Natural killer cell (primary cell): Measurements from ENCODE around the gene UBE2C. TPM values are rescaled to one million over a fixed set of nuclear protein-coding genes. Genes with fewer than 3 reads are reported as not detected.

Experiments used
- ATAC-seq, 3 donors: fragments of 150-1000 bp in 2 of 3; fragments of 200-7000 bp in 1 of 3; cut with Tn5 transposase; 1 replicate in 1 of 3; 2 replicates in 2 of 3; pipeline ENCODE4 v1.10.0; 2021; ENCODE audit warnings: mild to moderate bottlenecking in 2 of 3, moderate library complexity in 2 of 3
- DNase-seq, 2 donors: peaks; one replicate each; pipeline versions ENCODE4 v3.0.0 to v3.0.0-alpha.2; 2013 to 2021; ENCODE audit warnings: mixed read lengths in 1 of 2
- H3K27ac ChIP-seq: one replicate; pipeline ENCODE4 v1.5.1; 2013; ENCODE audit warnings: mild to moderate bottlenecking, low read length
- H3K27me3 ChIP-seq: one replicate; pipeline ENCODE4 v1.6.1; 2013; ENCODE audit warnings: low read length; ENCODE audit not compliant: control insufficient read depth, insufficient read depth
- H3K36me3 ChIP-seq: one replicate; pipeline ENCODE4 v1.6.1; 2013; ENCODE audit warnings: low read length; ENCODE audit not compliant: control insufficient read depth, insufficient read depth
- H3K4me1 ChIP-seq: one replicate; pipeline ENCODE4 v1.6.1; 2013; ENCODE audit warnings: low read length; ENCODE audit not compliant: control insufficient read depth, insufficient read depth
- H3K4me3 ChIP-seq: one replicate; pipeline ENCODE4 v1.5.1; 2013; ENCODE audit warnings: low read length
- H3K9me3 ChIP-seq: one replicate; pipeline ENCODE4 v1.6.1; 2013; ENCODE audit warnings: low read length; ENCODE audit not compliant: control insufficient read depth, insufficient read depth
- H3K27ac Mint-ChIP-seq, 2 donors: one replicate each; pipeline ENCODE4 v1.8.0; 2022; ENCODE audit warnings: mild to moderate bottlenecking in 2 of 2, mixed read lengths in 2 of 2, moderate library complexity in 1 of 2
- H3K27me3 Mint-ChIP-seq, 2 donors: one replicate each; pipeline ENCODE4 v1.8.0; 2022; ENCODE audit warnings: low read depth in 2 of 2, mixed read lengths in 2 of 2
- H3K36me3 Mint-ChIP-seq: one replicate; pipeline ENCODE4 v1.8.0; 2022; ENCODE audit warnings: mixed read lengths
- H3K4me1 Mint-ChIP-seq, 2 donors: one replicate each; pipeline ENCODE4 v1.8.0; 2022; ENCODE audit warnings: mixed read lengths in 2 of 2
- H3K4me3 Mint-ChIP-seq: one replicate; pipeline ENCODE4 v1.8.0; 2022; ENCODE audit warnings: mild to moderate bottlenecking, moderate library complexity, mixed read lengths
- H3K9me3 Mint-ChIP-seq, 2 donors: one replicate each; pipeline ENCODE4 v1.8.0; 2022; ENCODE audit warnings: mixed read lengths in 2 of 2
- WGBS: methylation state at CpG from one replicate; pipeline ENCODE4 v1.1.7; 2013; ENCODE audit warnings: missing lambda C conversion rate; ENCODE audit not compliant: insufficient coverage; 5-methylcytosine and 5-hydroxymethylcytosine counted together
- intact Hi-C: fragments of 100-400 bp; cut with micrococcal nuclease; formaldehyde crosslinking; loops from one replicate; pipeline ENCODE4 v1.14.2; 2022
- total RNA-seq, 4 donors: library from RNA; stranded (reverse); fragments of 120-200 nt in 1 of 4; gene quantifications; one replicate each; pipeline versions ENCODE4 v1.2.3 to v1.2.4, GENCODE V29; 2013 to 2022
- TF ChIP-seq, protein P1 (sequence below): fragments of 200-600 bp; IDR thresholded peaks from one replicate; pipeline ENCODE4 v1.8.0; 2022; ENCODE audit warnings: antibody characterized with exemption

UBE2C gene
- total RNA-seq, 3 donors from 2014 or later (not counting 1 experiment from before 2014, with no cell fraction given): 0.54 to 3.2 TPM; not detected in 1

DNA sequence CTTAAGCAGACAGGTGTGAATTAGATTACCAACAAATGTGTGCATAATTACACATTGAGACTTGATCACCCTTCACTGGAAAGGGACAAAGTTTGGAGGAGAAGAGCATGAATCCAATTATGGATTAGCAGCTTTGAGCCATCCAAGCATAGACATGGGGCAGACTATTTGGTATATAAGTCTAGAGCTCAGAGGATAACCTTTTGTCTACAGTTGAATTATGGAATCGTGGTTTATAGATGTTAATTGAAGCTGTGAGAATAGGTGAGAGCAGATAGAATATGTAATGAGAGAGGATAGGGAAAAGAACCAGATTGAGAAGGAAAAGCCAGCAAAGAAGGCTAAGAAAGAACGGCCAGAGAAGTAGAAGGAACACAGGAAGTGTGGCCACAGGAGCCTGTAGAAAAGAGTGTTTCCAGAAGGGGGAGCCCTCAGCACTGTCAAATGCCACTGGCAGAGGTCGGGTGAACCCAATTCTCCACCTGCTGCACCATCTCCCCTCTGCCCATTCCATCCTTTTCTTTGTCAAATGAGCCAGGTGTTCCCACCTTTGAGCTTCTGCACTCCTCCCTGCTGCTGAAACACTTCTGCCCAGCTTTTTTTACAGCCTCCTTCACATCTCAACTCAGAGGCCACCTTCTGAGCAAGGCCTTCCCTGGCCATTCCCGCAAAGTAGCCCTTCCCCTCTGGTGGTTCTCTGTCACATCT lies 13.4 kb upstream of the UBE2C start:
- no peaks in the 10 kb centered on the region for H3K27me3 Mint-ChIP-seq
- TF ChIP-seq, protein P1, sequence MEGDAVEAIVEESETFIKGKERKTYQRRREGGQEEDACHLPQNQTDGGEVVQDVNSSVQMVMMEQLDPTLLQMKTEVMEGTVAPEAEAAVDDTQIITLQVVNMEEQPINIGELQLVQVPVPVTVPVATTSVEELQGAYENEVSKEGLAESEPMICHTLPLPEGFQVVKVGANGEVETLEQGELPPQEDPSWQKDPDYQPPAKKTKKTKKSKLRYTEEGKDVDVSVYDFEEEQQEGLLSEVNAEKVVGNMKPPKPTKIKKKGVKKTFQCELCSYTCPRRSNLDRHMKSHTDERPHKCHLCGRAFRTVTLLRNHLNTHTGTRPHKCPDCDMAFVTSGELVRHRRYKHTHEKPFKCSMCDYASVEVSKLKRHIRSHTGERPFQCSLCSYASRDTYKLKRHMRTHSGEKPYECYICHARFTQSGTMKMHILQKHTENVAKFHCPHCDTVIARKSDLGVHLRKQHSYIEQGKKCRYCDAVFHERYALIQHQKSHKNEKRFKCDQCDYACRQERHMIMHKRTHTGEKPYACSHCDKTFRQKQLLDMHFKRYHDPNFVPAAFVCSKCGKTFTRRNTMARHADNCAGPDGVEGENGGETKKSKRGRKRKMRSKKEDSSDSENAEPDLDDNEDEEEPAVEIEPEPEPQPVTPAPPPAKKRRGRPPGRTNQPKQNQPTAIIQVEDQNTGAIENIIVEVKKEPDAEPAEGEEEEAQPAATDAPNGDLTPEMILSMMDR: peak; percentile 84
- peaks cover 11 to 15% of the 10 kb centered on the region in 2 donors for H3K4me1 Mint-ChIP-seq
- ATAC-seq: peak; percentile 90 to 98 (median 98)
- Histone ChIP-seq H3K4me3 (no peak overlapping the region), H3K27ac (no peak overlapping the region), H3K9me3 (no peaks in the 10 kb centered on the region), H3K36me3 (peaks cover 50% of the 10 kb centered on the region), H3K27me3 (no peaks in the 10 kb centered on the region), H3K4me1 (peaks cover 10% of the 10 kb centered on the region)
- H3K27ac Mint-ChIP-seq: peak overlapping the region; percentile 0 to 6
- no peaks in the 10 kb centered on the region for H3K9me3 Mint-ChIP-seq
- 39% methylated on average over 4 of the region's 4 CpGs for WGBS
- H3K36me3 Mint-ChIP-seq: peaks cover 5% of the 10 kb centered on the region
- DNase-seq: peak; percentile 48 to 81
- intact Hi-C loops: loop anchor here (1.0 kb wide), 1 partner anchor 164 kb away; no protein-coding TSS in a partner anchor
- no peak overlapping the region for H3K4me3 Mint-ChIP-seq

DNA sequence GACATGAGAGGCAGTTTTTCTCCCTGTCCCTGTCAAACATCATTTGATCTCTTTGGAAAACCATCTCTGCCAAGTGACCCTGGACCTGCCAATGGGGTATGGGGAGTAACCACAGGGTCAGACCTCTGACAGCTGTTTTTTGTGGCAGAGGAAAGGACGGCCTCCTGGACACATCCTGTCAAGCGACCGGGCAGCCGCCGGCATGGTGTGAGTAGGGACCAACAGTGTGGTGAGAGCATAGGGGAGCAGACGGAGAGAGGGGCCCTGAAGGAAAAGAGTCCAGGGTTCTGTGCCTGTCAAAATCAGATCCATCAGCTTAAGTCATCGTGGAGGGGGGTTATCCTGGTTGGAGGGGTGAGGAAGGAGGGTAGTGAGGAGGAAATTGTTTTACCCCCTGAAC lies 10.6 kb upstream of the UBE2C start:
- Mint-ChIP-seq H3K27me3 (no peaks in the 10 kb centered on the region), H3K36me3 (peaks cover 22% of the 10 kb centered on the region), H3K27ac (no peak overlapping the region), H3K9me3 (no peaks in the 10 kb centered on the region), H3K4me3 (no peak overlapping the region), H3K4me1 (peaks cover 11 to 15% of the 10 kb centered on the region in 2 donors)
- Histone ChIP-seq H3K27ac (no peak overlapping the region), H3K9me3 (no peaks in the 10 kb centered on the region), H3K4me1 (peaks cover 10% of the 10 kb centered on the region), H3K27me3 (no peaks in the 10 kb centered on the region), H3K36me3 (peaks cover 55% of the 10 kb centered on the region), H3K4me3 (no peak overlapping the region)
- no peak for DNase-seq
- WGBS: 90% methylated on average over 7 of the region's 7 CpGs
- TF ChIP-seq, protein P1: no peak
- no peak for ATAC-seq
- intact Hi-C loops: no loop called here

DNA sequence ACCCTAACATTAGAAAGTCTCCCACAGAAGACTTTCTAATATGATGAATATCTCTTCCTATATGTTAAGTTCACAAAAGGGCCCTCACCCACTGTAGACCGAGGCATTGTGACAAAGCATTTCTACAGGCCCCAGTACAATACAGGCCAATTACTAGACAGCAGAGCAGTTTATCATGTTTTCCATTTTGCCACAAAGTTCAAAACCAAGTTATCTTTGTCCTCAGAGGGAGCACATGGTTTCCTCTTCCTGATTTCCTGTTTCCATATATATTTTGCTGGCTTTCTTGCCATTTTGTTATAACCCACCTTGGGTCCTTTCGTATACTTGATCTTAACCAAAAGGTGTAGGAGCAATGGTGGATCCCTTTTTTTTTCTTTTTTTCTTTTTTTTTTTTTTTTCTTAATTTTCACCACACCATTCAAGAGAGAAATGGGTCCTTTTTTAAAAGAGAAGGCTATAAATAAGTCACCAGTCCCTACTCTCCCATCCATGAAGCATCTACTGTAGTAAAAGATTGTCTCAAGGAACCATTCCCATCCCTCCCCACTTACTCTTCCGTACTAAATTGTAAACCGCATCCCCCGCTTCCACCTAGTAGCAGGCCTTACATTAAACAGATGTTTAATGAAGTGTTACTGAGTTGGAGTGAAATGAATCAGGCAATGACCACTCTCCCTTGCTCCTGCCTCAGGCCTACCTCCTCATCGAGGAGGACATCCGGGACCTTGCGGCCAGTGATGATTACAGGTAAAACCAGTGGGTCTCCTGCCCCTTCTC lies 2.1 kb upstream of the UBE2C start:
- Mint-ChIP-seq H3K36me3 (peaks cover 9% of the 10 kb centered on the region), H3K9me3 (no peaks in the 10 kb centered on the region), H3K4me1 (peaks cover 16% of the 10 kb centered on the region in 2 donors), H3K4me3 (no peak overlapping the region), H3K27me3 (no peaks in the 10 kb centered on the region), H3K27ac (peak overlapping the region in 1 of 2 donors; percentile 58)
- no peak overlapping the region for H3K4me3 ChIP-seq
- DNase-seq (no peak), ATAC-seq (no peak)
- WGBS: 84% methylated on average over 4 of the region's 8 CpGs
- peaks cover 42% of the 10 kb centered on the region for H3K36me3 ChIP-seq
- H3K9me3 ChIP-seq: no peaks in the 10 kb centered on the region
- H3K27me3 ChIP-seq: no peaks in the 10 kb centered on the region
- TF ChIP-seq, protein P1: no peak
- H3K27ac ChIP-seq: no peak overlapping the region
- peaks cover 17% of the 10 kb centered on the region for H3K4me1 ChIP-seq
- intact Hi-C loops: loop anchor here (5.0 kb wide), 1 partner anchor 162 kb away; the partner anchor contains the start of gene ZNF335
